Calu3 (cell line): Measurements from ENCODE around the gene ERMAP. TPM values are rescaled to one million over a fixed set of nuclear protein-coding genes. Genes with fewer than 3 reads are reported as not detected.
"Not testable (repeated sequence)": the region's sequence is repeated elsewhere in the genome, so short reads cannot be mapped to it uniquely, and the experiment has no call there.

Source experiments
- BruUV-seq: library from RNA; stranded (reverse); fragments of 400-500 nt; replicated peaks from 2 replicates; lab custom pipeline; 2021; lab: Mats Ljungman, UMichigan
- CTCF ChIA-PET: fragments of 300-600 bp; sonication (Branson Sonifier 250); formaldehyde crosslinking; loops from one replicate; lab custom pipeline; 2022; ENCODE audit warnings: antibody characterized with exemption; lab: Charles Lee
- DNase-seq: peaks from one replicate; pipeline ENCODE4 v3.0.0; 2022
- H3K27ac Mint-ChIP-seq: one replicate; pipeline ENCODE4 v1.8.0; 2022; ENCODE audit warnings: mixed read lengths; ENCODE audit not compliant: unreplicated experiment
- H3K27me3 Mint-ChIP-seq: one replicate; pipeline ENCODE4 v1.8.0; 2022; ENCODE audit warnings: mixed read lengths; ENCODE audit not compliant: unreplicated experiment
- H3K36me3 Mint-ChIP-seq: one replicate; pipeline ENCODE4 v1.8.0; 2022; ENCODE audit warnings: mild to moderate bottlenecking, moderate library complexity, mixed read lengths; ENCODE audit not compliant: insufficient read depth, unreplicated experiment
- H3K4me1 Mint-ChIP-seq: one replicate; pipeline ENCODE4 v1.8.0; 2022; ENCODE audit warnings: mild to moderate bottlenecking, low read depth, mixed read lengths; ENCODE audit not compliant: unreplicated experiment
- H3K4me3 Mint-ChIP-seq: one replicate; pipeline ENCODE4 v1.8.0; 2022; ENCODE audit warnings: mild to moderate bottlenecking, low read depth, moderate library complexity, mixed read lengths; ENCODE audit not compliant: unreplicated experiment
- H3K9me3 Mint-ChIP-seq: one replicate; pipeline ENCODE4 v1.8.0; 2022; ENCODE audit warnings: low read depth, mixed read lengths; ENCODE audit not compliant: unreplicated experiment
- CTCF ChIP-seq: fragments of 200-600 bp; IDR thresholded peaks from one replicate; pipeline ENCODE4 v1.8.0; 2022; ENCODE audit warnings: antibody characterized with exemption; ENCODE audit not compliant: unreplicated experiment
- intact Hi-C: fragments of 100-400 bp; cut with micrococcal nuclease; formaldehyde crosslinking; loops from one replicate; pipeline ENCODE4 v1.10.0; 2022; ENCODE audit not compliant: unreplicated experiment
- total RNA-seq: library from RNA; stranded (reverse); gene quantifications from 2 replicates; pipeline ENCODE4 v1.2.3, GENCODE V29; 2022

Gene ERMAP
- total RNA-seq, 1 experiment from 2014 or later: 9.3 TPM

- no peaks in the 10 kb centered on the region for H3K4me1 Mint-ChIP-seq
- no peak for DNase-seq
- H3K27ac Mint-ChIP-seq: no peak overlapping the region
- H3K9me3 Mint-ChIP-seq: no peaks in the 10 kb centered on the region
- H3K4me3 Mint-ChIP-seq: no peak overlapping the region
- TF ChIP-seq CTCF: no peak
- no peaks in the 10 kb centered on the region for H3K27me3 Mint-ChIP-seq
- no peaks in the 10 kb centered on the region for H3K36me3 Mint-ChIP-seq
- CTCF ChIA-PET: no interaction called here
- BruUV-seq: no TSS peak
- intact Hi-C loops: no loop called here
Observed at GRCh38 chr1:42806593-42806992, 10.3 kb upstream of the ERMAP start.

GRCh38 chr1:42807056-42807668 lies 9.8 kb upstream of the ERMAP start:
- no peaks in the 10 kb centered on the region for H3K27me3 Mint-ChIP-seq
- no peaks in the 10 kb centered on the region for H3K9me3 Mint-ChIP-seq
- H3K36me3 Mint-ChIP-seq: no peaks in the 10 kb centered on the region
- no peak for TF ChIP-seq CTCF
- CTCF ChIA-PET: interaction anchor here (0.6 to 1.4 kb wide), 2 partner anchors 9 to 157 kb away, joined by 3 read pairs; partner anchors contain the start of gene ERMAP
- intact Hi-C loops: no loop called here
- no peak overlapping the region for H3K4me3 Mint-ChIP-seq
- no peaks in the 10 kb centered on the region for H3K4me1 Mint-ChIP-seq
- BruUV-seq: no TSS peak
- no peak overlapping the region for H3K27ac Mint-ChIP-seq
- no peak for DNase-seq

- Mint-ChIP-seq H3K36me3 (peaks cover 14% of the 10 kb centered on the region), H3K4me1 (peaks cover 11% of the 10 kb centered on the region)
- H3K4me3 Mint-ChIP-seq, CTCF ChIA-PET, DNase-seq, H3K27ac Mint-ChIP-seq, H3K9me3 Mint-ChIP-seq, BruUV-seq, intact Hi-C loops, H3K27me3 Mint-ChIP-seq: not testable (repeated sequence)
Observed at GRCh38 chr1:42814815-42815214, 2.1 kb upstream of the ERMAP start.

GRCh38 chr1:42815941-42816584 lies 859 bp upstream of the ERMAP start:
- peaks cover 14% of the 10 kb centered on the region for H3K36me3 Mint-ChIP-seq
- H3K4me1 Mint-ChIP-seq: peaks cover 11% of the 10 kb centered on the region
- peak; percentile 2 for DNase-seq
- CTCF ChIA-PET: interaction anchor here (0.7 to 1.6 kb wide), 5 partner anchors 8 to 1279 kb away, joined by 3 to 7 read pairs (median 4); partner anchors contain the start of genes C1orf50, P3H1 and ZNF691
- BruUV-seq: TSS peak; percentile 69
- H3K27me3 Mint-ChIP-seq: no peaks in the 10 kb centered on the region
- intact Hi-C loops: no loop called here
- no peak for TF ChIP-seq CTCF
- H3K27ac Mint-ChIP-seq: peak overlapping the region; percentile 14
- no peaks in the 10 kb centered on the region for H3K9me3 Mint-ChIP-seq
- peak overlapping the region; percentile 84 for H3K4me3 Mint-ChIP-seq

GRCh38 chr1:42817440-42817767 lies 482 bp downstream of the ERMAP start:
- Mint-ChIP-seq H3K36me3 (peaks cover 14% of the 10 kb centered on the region), H3K4me1 (peaks cover 11% of the 10 kb centered on the region), H3K27me3 (no peaks in the 10 kb centered on the region), H3K9me3 (no peaks in the 10 kb centered on the region), H3K27ac (no peak overlapping the region), H3K4me3 (peak overlapping the region; percentile 84)
- DNase-seq: no peak
- BruUV-seq: no TSS peak
- TF ChIP-seq CTCF: no peak
- CTCF ChIA-PET: interaction anchor here (1.0 to 1.6 kb wide), 2 partner anchors 29 to 256 kb away, joined by 3 to 7 read pairs; partner anchors contain the start of gene ZNF691
- intact Hi-C loops: no loop called here
